GM19239 (cell line): ENCODE data around the gene RTN4R.

ENCODE experiments used
- DNase-seq: peaks from one replicate; pipeline ENCODE4 v3.0.0; 2011; ENCODE audit warnings: low spot score; ENCODE audit not compliant: insufficient read length
- FAIRE-seq: peaks from 2 replicates; lab custom pipeline; 2011; peaks lifted over from hg19 to GRCh38; lab: Jason Lieb, UNC

RTN4R gene

DNA sequence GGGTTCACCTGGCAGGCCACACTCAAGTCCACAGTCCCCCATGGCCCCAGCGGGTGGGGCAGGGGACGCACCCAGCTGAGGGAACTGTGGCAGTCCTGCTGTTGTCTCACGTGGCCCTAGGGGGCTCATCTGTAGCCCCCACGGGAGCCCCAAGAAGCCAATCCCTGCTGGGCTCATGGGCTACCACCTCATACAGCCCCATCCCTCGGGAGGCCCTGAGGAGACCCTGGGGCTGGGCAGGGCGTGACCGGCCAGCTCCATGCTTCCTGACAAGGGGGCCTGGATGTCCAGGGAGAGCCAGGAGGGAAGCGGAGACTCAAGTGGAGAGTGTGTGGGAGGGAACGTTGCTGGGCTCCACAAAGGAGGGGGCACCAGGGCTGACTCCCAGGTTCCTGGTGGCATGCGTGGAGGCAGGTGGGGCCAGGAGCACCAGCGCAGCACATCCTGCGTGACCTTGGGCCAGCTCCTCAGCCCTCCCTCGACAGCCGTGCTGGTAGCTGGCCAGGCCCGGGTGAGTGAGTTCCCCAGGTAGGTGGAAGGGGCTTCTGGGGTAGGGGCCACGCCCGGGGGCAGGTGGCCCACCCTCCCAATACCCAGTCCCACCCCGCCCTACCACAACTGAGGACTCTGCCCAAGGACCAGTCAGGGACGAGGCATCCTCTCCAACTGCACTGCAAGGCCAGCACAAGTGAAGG is 7.9 kb downstream of the RTN4R start:
- FAIRE-seq, result no peak
- no peak for DNase-seq

- no peak for FAIRE-seq
- DNase-seq, result no peak
Observed at GRCh38 chr22:20259327-20259688, 8.8 kb downstream of the RTN4R start.

DNA sequence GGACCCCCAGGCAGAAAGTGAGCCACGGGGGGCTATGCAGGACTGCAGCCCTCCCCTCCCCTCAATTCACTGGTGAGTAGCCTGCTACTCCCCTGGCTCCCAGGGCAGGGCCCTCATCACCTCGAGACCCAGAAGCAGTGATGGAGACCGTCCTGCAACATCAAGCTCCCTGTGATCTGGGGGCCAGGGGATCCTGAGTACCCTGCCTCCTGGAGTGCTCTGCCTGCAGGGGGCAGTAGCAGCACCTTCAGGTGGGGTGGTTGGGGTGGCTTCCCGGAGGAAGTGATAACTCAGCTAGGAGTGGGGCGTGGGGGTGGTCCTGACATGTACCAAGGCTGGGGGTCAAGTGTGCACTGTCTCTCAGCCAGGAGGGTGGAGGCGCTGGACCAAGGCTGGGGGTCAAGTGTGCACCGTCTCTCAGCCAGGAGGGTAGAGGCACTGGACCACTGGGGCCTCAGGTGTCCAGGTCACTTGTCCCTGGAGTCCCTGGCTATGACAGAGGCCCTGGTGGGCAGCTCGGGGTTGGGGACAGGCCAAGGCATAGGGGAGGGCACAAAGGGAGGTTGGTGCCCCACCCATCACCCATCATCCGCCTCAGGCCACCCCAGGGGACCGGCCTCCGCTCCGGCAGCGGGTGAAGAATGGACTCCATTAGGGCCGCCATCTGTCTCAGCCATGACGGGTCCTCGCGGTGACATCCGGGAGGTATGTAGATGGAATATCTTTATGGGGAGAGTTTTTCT is 9.4 kb downstream of the RTN4R start:
- FAIRE-seq (no peak), DNase-seq (no peak)

DNA sequence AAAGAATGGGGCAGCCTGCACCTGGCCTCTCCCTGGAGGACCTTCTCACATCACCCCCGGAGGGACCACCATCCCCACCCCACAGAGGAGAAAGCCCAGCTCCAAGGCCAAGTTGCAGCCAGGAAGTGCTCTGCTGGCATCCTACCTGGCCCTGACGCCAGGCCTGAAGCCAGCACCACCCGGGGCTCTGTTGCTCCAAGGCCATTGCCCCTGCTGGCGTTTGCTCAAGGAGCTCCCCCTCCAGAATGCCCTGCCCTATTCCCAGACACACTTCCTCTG is 10.2 kb downstream of the RTN4R start:
- DNase-seq (no peak), FAIRE-seq (no peak)

- DNase-seq (no peak), FAIRE-seq (no peak)
Observed at GRCh38 chr22:20257212-20258020, 10.7 kb downstream of the RTN4R start.

GRCh38 chr22:20256551-20257211 is 11.4 kb downstream of the RTN4R start:
- DNase-seq (no peak), FAIRE-seq (no peak)

DNA sequence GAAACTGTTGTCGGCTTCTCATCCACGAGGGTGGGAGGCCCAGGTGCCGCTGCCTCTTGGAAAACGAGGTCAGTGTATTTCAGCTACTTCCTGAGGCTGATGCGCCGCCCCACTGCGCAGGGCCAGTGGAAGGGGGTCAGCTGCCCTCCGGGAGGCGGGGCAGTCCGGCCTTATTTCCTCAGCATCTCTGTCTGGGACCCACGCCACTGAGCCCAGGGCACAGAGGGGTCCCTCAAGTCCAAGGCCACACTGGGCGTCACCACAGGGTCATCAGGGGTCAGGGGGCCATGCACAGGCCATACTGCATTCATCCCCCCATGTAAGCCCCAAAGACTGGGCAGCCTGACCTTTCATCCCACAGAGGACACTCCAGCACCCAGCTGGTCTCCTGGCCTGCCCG is 12.1 kb downstream of the RTN4R start:
- FAIRE-seq, result no peak

GRCh38 chr22:20254975-20255946 is 12.9 kb downstream of the RTN4R start:
- DNase-seq (no peak), FAIRE-seq (no peak)

More for the DNA sequence above, 12.1 kb downstream of the RTN4R start:
- no peak for DNase-seq

- FAIRE-seq, result no peak
- DNase-seq, result no peak
Observed at GRCh38 chr22:20253161-20253560, 15.0 kb downstream of the RTN4R start.

GRCh38 chr22:20251981-20252380 is 16.1 kb downstream of the RTN4R start:
- no peak for FAIRE-seq
- DNase-seq, result no peak

DNA sequence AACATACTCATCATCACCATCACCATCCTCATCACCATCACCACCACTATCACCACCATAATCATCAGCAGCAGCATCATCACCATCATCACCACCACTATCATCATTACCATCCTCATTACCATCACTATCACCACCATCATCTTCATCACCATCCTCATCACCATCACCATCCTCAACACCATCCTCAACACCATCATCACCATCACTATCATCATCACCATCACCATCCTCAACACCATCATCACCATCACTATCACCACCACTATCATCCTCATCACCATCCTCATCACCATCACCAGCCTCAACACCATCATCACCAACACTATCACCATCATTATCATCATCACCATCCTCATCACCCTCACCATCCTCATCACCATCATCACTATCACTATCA is 16.6 kb downstream of the RTN4R start:
- FAIRE-seq (no peak), DNase-seq (no peak)

DNA sequence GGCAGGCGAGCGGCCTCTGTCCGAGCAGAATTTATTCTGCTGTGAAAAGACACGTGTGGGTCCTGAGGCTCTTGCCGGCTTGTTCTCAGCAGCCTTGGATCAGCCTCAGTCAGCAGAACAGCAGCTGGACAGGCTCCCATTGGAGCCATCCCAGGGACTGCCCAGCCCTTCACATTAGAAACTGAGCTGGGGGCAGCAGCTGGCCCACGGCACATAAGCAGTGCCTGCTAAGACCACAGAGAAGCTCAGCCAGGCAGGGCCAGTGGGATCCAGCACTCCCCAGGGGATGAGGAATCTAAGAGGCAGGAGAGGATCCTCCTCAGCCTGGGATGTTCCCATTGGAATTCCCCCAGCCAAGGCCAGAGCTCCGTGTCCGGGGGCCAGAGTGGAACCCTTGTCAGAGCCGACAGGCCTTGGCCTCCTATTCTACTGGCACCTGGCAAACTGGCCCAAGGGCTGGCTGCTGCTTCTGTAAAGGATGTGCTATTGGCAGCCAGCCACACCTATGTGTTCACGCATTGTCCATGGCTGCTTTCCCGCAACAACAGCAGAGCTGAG is 18.2 kb downstream of the RTN4R start:
- FAIRE-seq (no peak), DNase-seq (no peak)

GRCh38 chr22:20248461-20248978 is 19.6 kb downstream of the RTN4R start:
- no peak for FAIRE-seq

DNA sequence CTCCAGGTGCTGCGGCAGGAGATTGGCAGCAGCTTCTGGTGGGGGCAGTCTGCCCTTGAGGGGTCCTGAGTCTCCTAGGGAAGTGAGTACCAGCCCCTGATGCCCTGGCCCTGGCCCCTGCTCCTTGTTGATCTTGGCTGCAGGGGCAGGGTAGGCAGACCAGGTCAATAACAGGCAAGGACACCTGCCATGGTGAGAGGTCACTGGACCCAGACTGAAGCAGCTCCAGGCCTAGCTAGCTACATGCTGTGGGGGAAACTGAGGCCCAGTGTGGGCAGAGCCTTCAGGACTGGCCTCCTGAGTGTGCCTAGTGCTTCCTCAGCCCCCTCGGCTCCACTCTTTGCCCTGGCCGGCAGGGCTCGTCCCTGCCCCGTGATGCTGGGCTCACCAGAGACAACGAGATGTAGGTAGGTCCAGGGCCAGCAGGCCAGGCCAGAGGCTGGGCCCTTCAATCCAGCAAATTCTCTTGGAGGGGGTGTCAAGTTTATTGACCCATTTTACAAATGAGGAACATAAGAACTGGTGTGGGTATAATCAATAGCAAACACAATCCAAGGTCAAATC is 20.4 kb downstream of the RTN4R start:
- no peak for DNase-seq

More at GRCh38 chr22:20248461-20248978, 19.6 kb downstream of the RTN4R start:
- DNase-seq, result no peak

GRCh38 chr22:20247010-20247505 is 21.1 kb downstream of the RTN4R start:
- peak; percentile 69 for DNase-seq
- no peak for FAIRE-seq

More for the DNA sequence above, 20.4 kb downstream of the RTN4R start:
- no peak for FAIRE-seq

- DNase-seq, result no peak
- no peak for FAIRE-seq
Observed at GRCh38 chr22:20246368-20247009, 21.6 kb downstream of the RTN4R start.

- DNase-seq (no peak), FAIRE-seq (peak; percentile 11)
Observed at GRCh38 chr22:20245577-20246367, 22.3 kb downstream of the RTN4R start.
